Activated B cell treated with CpG ODN at 0.5 μM for 24 hours (primary cell): ENCODE measurements around the gene SERF2. TPM values are rescaled to one million over a fixed set of nuclear protein-coding genes. Genes with fewer than 3 reads are reported as not detected.
A peak's percentile ranks its signal among the peaks of the same experiment; 100 is the strongest.
"Not testable (repeated sequence)": the region's sequence is repeated elsewhere in the genome, so short reads cannot be mapped to it uniquely, and the experiment has no call there.

ENCODE experiments used
- ATAC-seq: fragments of 200-7000 bp; cut with Tn5 transposase; one replicate; pipeline ENCODE4 v1.10.0; 2021; ENCODE audit warnings: low read depth, mild to moderate bottlenecking, moderate library complexity
- CTCF ChIA-PET: fragments of 350-600 bp; sonication (Branson Sonifier 250); formaldehyde crosslinking; loops from one replicate; lab custom pipeline; 2021; ENCODE audit warnings: antibody characterized with exemption; lab: Charles Lee
- POLR2A ChIA-PET: fragments of 350-600 bp; sonication (Branson Sonifier 250); formaldehyde crosslinking; loops from one replicate; lab custom pipeline; 2021; ENCODE audit warnings: antibody characterized with exemption; lab: Charles Lee
- DNase-seq: peaks from one replicate; pipeline ENCODE4 v3.0.0; 2022
- H3K27ac Mint-ChIP-seq: one replicate; pipeline ENCODE4 v1.8.0; 2020; ENCODE audit warnings: mixed read lengths
- H3K27me3 Mint-ChIP-seq: one replicate; pipeline ENCODE4 v1.8.0; 2021; ENCODE audit warnings: mixed read lengths
- H3K36me3 Mint-ChIP-seq: one replicate; pipeline ENCODE4 v1.8.0; 2021; ENCODE audit warnings: low read depth, mixed read lengths
- H3K4me1 Mint-ChIP-seq: one replicate; pipeline ENCODE4 v1.8.0; 2021; ENCODE audit warnings: mixed read lengths
- H3K4me3 Mint-ChIP-seq: one replicate; pipeline ENCODE4 v1.8.0; 2020; ENCODE audit warnings: mild to moderate bottlenecking, mixed read lengths
- H3K9me3 Mint-ChIP-seq: one replicate; pipeline ENCODE4 v1.8.0; 2020; ENCODE audit warnings: mixed read lengths
- intact Hi-C: fragments of 100-400 bp; cut with micrococcal nuclease; formaldehyde crosslinking; loops from one replicate; pipeline ENCODE4 v1.15.1; 2024
- total RNA-seq: library from RNA; stranded (reverse); gene quantifications from 2 replicates; pipeline ENCODE4 v1.2.3, GENCODE V29; 2022
- TF ChIP-seq, protein P1 (sequence below): fragments of 200-600 bp; IDR thresholded peaks from one replicate; pipeline ENCODE4 v1.8.0; 2022; ENCODE audit warnings: antibody characterized with exemption, mild to moderate bottlenecking

SERF2 gene
- total RNA-seq: 601 and 656 TPM in 2 replicates

GRCh38 chr15:43791993-43792760 lies at the start of gene SERF2:
SERF2 (plus strand) TSS chr15:43792320; CDS start chr15:43792377, 57 bp downstream.
- DNase-seq (peak; percentile 96), ATAC-seq (peak; percentile 88)
- no peaks in the 10 kb centered on the region for H3K27me3 Mint-ChIP-seq
- ChIA-PET POLR2A (interaction anchor here (0.6 to 18.0 kb wide), 12 partner anchors 8 to 497 kb away, joined by 3 to 509 read pairs (median 6); partner anchors contain the start of genes ELL3, HYPK, MFAP1 and PDIA3), CTCF (interaction anchor here (1.1 to 5.7 kb wide), 3 partner anchors 9 to 22 kb away, joined by 3 to 49 read pairs (median 4); partner anchors contain the start of genes ELL3 and HYPK)
- TF ChIP-seq, protein P1, sequence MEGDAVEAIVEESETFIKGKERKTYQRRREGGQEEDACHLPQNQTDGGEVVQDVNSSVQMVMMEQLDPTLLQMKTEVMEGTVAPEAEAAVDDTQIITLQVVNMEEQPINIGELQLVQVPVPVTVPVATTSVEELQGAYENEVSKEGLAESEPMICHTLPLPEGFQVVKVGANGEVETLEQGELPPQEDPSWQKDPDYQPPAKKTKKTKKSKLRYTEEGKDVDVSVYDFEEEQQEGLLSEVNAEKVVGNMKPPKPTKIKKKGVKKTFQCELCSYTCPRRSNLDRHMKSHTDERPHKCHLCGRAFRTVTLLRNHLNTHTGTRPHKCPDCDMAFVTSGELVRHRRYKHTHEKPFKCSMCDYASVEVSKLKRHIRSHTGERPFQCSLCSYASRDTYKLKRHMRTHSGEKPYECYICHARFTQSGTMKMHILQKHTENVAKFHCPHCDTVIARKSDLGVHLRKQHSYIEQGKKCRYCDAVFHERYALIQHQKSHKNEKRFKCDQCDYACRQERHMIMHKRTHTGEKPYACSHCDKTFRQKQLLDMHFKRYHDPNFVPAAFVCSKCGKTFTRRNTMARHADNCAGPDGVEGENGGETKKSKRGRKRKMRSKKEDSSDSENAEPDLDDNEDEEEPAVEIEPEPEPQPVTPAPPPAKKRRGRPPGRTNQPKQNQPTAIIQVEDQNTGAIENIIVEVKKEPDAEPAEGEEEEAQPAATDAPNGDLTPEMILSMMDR: no peak
- peaks cover 49% of the 10 kb centered on the region for H3K36me3 Mint-ChIP-seq
- peak within 1 kb of the TSS; percentile 97 for H3K27ac Mint-ChIP-seq
- peaks cover 79% of the 10 kb centered on the region for H3K4me1 Mint-ChIP-seq
- no peaks in the 10 kb centered on the region for H3K9me3 Mint-ChIP-seq
- intact Hi-C loops: loop anchor here (1.0 to 5.0 kb wide), 4 partner anchors 8 to 45 kb away; partner anchors contain the start of genes HYPK, MFAP1, PDIA3 and SERINC4
- peak within 1 kb of the TSS; percentile 98 for H3K4me3 Mint-ChIP-seq

GRCh38 chr15:43746245-43746902 lies 45.7 kb upstream of the SERF2 start, which contains the start of gene PDIA3:
PDIA3 (plus strand) TSS chr15:43746438; CDS start chr15:43746540, 102 bp downstream.
- DNase-seq (peak; percentile 86), ATAC-seq (peak; percentile 82)
- CTCF ChIA-PET: interaction anchor here (1.5 to 1.6 kb wide), 2 partner anchors 24 to 30 kb away, joined by 5 read pairs; partner anchors contain the start of gene ELL3
- H3K36me3 Mint-ChIP-seq: peaks cover 19% of the 10 kb centered on the region
- peaks cover 58% of the 10 kb centered on the region for H3K4me1 Mint-ChIP-seq
- H3K27me3 Mint-ChIP-seq, H3K9me3 Mint-ChIP-seq: not testable (repeated sequence)
- H3K4me3 Mint-ChIP-seq: peak within 1 kb of the TSS; percentile 94
- peak within 1 kb of the TSS; percentile 97 for H3K27ac Mint-ChIP-seq
- POLR2A ChIA-PET: interaction anchor here (0.5 to 6.1 kb wide), 20 partner anchors 8 to 1883 kb away, joined by 3 to 107 read pairs (median 4); partner anchors contain the start of genes ELL3, HYPK, MFAP1 and SERF2
- intact Hi-C loops: loop anchor here (1.0 to 5.0 kb wide), 5 partner anchors 30 to 562 kb away; partner anchors contain the start of genes CCNDBP1, ELL3, MFAP1 and SERF2

- Mint-ChIP-seq H3K27ac (peak overlapping the region; percentile 97), H3K4me1 (peaks cover 64% of the 10 kb centered on the region), H3K36me3 (peaks cover 24% of the 10 kb centered on the region), H3K4me3 (peak overlapping the region; percentile 94)
- CTCF ChIA-PET: interaction anchor here (1.5 to 1.6 kb wide), 2 partner anchors 24 to 30 kb away, joined by 5 read pairs; partner anchors contain the start of gene ELL3
- peak; percentile 12 for ATAC-seq
- DNase-seq, H3K27me3 Mint-ChIP-seq, H3K9me3 Mint-ChIP-seq: not testable (repeated sequence)
- intact Hi-C loops: loop anchor here (1.0 to 5.0 kb wide), 5 partner anchors 29 to 562 kb away; partner anchors contain the start of genes CCNDBP1, ELL3, MFAP1 and SERF2
- POLR2A ChIA-PET: interaction anchor here (0.7 to 6.1 kb wide), 7 partner anchors 8 to 80 kb away, joined by 3 to 107 read pairs (median 5); partner anchors contain the start of genes ELL3, HYPK, SERF2 and SERINC4
Measured at GRCh38 chr15:43746903-43747309, 45.2 kb upstream of the SERF2 start.

GRCh38 chr15:43748376-43748775 lies 43.7 kb upstream of the SERF2 start:
- peak overlapping the region; percentile 94 for H3K4me3 Mint-ChIP-seq
- ATAC-seq: no peak
- ChIA-PET POLR2A (interaction anchor here (6.1 kb wide), 1 partner anchor 28 kb away, joined by 107 read pairs; the partner anchor contains the start of gene ELL3), CTCF (no interaction called here)
- peaks cover 73% of the 10 kb centered on the region for H3K4me1 Mint-ChIP-seq
- TF ChIP-seq, protein P1: no peak
- DNase-seq: no peak
- H3K36me3 Mint-ChIP-seq: peaks cover 35% of the 10 kb centered on the region
- intact Hi-C loops: loop anchor here (5.0 kb wide), 2 partner anchors 44 to 236 kb away; partner anchors contain the start of gene SERF2
- no peaks in the 10 kb centered on the region for H3K27me3 Mint-ChIP-seq
- H3K27ac Mint-ChIP-seq: peak overlapping the region; percentile 30
- H3K9me3 Mint-ChIP-seq: no peaks in the 10 kb centered on the region

- ChIA-PET CTCF (interaction anchor here (0.7 to 1.0 kb wide), 3 partner anchors 20 to 308 kb away, joined by 3 to 4 read pairs (median 4); partner anchors contain the start of gene ELL3), POLR2A (interaction anchor here (0.6 to 6.1 kb wide), 11 partner anchors 9 to 546 kb away, joined by 3 to 107 read pairs (median 5); partner anchors contain the start of genes ELL3, HYPK, MFAP1 and SERINC4)
- Mint-ChIP-seq H3K4me3 (peak overlapping the region; percentile 72), H3K4me1 (peaks cover 70% of the 10 kb centered on the region), H3K27ac (peak overlapping the region; percentile 87), H3K27me3 (no peaks in the 10 kb centered on the region), H3K9me3 (no peaks in the 10 kb centered on the region), H3K36me3 (peaks cover 46% of the 10 kb centered on the region)
- TF ChIP-seq, protein P1: no peak
- intact Hi-C loops: loop anchor here (1.0 to 5.0 kb wide), 4 partner anchors 26 to 258 kb away; partner anchors contain the start of genes ELL3, SERF2 and TP53BP1
- no peak for DNase-seq
- ATAC-seq: peak; percentile 41
Measured at GRCh38 chr15:43749690-43750345, 42.3 kb upstream of the SERF2 start.
